Dendritic cell treated with granulocyte-macrophage colony-stimulating factor and Interleukin-4, amounts not matched to agents 40 ng/mL and 50 ng/mL, for 4 days (primary cell): ENCODE results near the gene C9.

Experiments used
- H3K27ac Mint-ChIP-seq: one replicate; pipeline ENCODE4 v1.8.0; 2022; ENCODE audit warnings: mild to moderate bottlenecking, mixed read lengths
- H3K27me3 Mint-ChIP-seq: one replicate; pipeline ENCODE4 v1.8.0; 2022; ENCODE audit warnings: mild to moderate bottlenecking, mixed read lengths
- H3K36me3 Mint-ChIP-seq: one replicate; pipeline ENCODE4 v1.8.0; 2022; ENCODE audit warnings: low read depth, mixed read lengths
- H3K4me1 Mint-ChIP-seq: one replicate; pipeline ENCODE4 v1.8.0; 2022; ENCODE audit warnings: low read depth, mixed read lengths
- H3K4me3 Mint-ChIP-seq: one replicate; pipeline ENCODE4 v1.8.0; 2022; ENCODE audit warnings: mild to moderate bottlenecking, moderate library complexity, mixed read lengths
- H3K9me3 Mint-ChIP-seq: one replicate; pipeline ENCODE4 v1.8.0; 2022; ENCODE audit warnings: mixed read lengths
- intact Hi-C: fragments of 100-400 bp; cut with micrococcal nuclease; formaldehyde crosslinking; loops from one replicate; pipeline ENCODE4 v1.15.0; 2022

C9 gene

GRCh38 chr5:39394946-39395345 is 30.7 kb upstream of the C9 start:
- H3K27me3 Mint-ChIP-seq = no peaks in the 10 kb centered on the region
- H3K9me3 Mint-ChIP-seq = no peaks in the 10 kb centered on the region
- H3K27ac Mint-ChIP-seq = peak overlapping the region; percentile 37
- peaks cover 47% of the 10 kb centered on the region for H3K4me1 Mint-ChIP-seq
- intact Hi-C loops = loop anchor here (2.0 kb wide), 1 partner anchor 16 kb away; no protein-coding TSS in a partner anchor
- peaks cover 76% of the 10 kb centered on the region for H3K36me3 Mint-ChIP-seq
- H3K4me3 Mint-ChIP-seq = no peak overlapping the region

GRCh38 chr5:39390945-39391344 is 26.6 kb upstream of the C9 start:
- H3K4me3 Mint-ChIP-seq = no peak overlapping the region
- no peaks in the 10 kb centered on the region for H3K27me3 Mint-ChIP-seq
- peaks cover 90% of the 10 kb centered on the region for H3K36me3 Mint-ChIP-seq
- H3K9me3 Mint-ChIP-seq = no peaks in the 10 kb centered on the region
- H3K4me1 Mint-ChIP-seq = peaks cover 12% of the 10 kb centered on the region
- H3K27ac Mint-ChIP-seq = no peak overlapping the region
- intact Hi-C loops = no loop called here

DNA sequence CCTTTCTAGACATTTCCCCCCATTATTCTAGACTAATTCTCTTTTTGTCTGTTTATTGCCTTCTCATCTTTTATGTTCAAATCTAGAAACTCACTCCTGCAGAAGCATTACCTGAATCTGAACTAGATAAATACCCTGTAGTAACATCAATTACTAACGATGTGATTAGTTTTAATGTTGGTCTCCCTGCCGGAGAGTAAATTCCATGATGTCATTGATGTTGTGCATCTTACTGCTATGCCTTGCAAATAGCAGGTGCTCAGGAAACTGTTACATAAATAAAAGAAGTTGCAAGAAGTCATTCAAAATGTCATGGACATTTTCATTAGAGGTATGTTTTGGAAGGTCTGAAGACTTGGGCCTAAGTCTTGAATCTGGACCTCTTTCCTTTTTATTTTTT is 23.0 kb upstream of the C9 start:
- no peaks in the 10 kb centered on the region for H3K9me3 Mint-ChIP-seq
- intact Hi-C loops = loop anchor here (5.0 kb wide), 1 partner anchor 35 kb away; the partner anchor contains the start of gene DAB2
- H3K27me3 Mint-ChIP-seq = no peaks in the 10 kb centered on the region
- no peak overlapping the region for H3K4me3 Mint-ChIP-seq
- no peaks in the 10 kb centered on the region for H3K4me1 Mint-ChIP-seq
- H3K36me3 Mint-ChIP-seq = peaks cover 100% of the 10 kb centered on the region
- no peak overlapping the region for H3K27ac Mint-ChIP-seq

GRCh38 chr5:39384271-39384670 is 20.0 kb upstream of the C9 start:
- Mint-ChIP-seq H3K4me3 (no peak overlapping the region), H3K4me1 (no peaks in the 10 kb centered on the region), H3K27ac (no peak overlapping the region), H3K27me3 (no peaks in the 10 kb centered on the region), H3K9me3 (no peaks in the 10 kb centered on the region), H3K36me3 (peaks cover 98% of the 10 kb centered on the region)
- intact Hi-C loops = no loop called here

DNA sequence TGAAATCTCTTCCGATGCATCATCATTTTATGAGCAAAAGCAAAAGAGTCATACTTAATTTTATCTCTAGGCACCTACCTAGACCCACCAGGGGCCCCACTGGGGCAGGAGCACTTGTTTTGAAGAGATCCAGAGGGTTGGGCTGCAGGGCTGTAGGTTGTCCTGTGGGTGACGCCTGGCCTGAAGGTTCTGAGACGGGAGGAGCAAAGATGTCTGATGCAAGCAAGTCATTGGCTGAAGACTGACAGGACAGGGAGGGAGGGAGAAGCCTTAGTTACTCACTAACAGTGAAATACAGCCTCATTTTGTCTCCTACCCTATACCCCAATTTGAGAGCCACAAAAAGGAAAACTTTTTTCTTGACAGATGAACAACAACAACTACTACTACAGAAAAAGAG is 17.1 kb upstream of the C9 start:
- peaks cover 98% of the 10 kb centered on the region for H3K36me3 Mint-ChIP-seq
- no peaks in the 10 kb centered on the region for H3K9me3 Mint-ChIP-seq
- no peaks in the 10 kb centered on the region for H3K27me3 Mint-ChIP-seq
- no peaks in the 10 kb centered on the region for H3K4me1 Mint-ChIP-seq
- H3K27ac Mint-ChIP-seq = no peak overlapping the region
- H3K4me3 Mint-ChIP-seq = no peak overlapping the region
- intact Hi-C loops = no loop called here

DNA sequence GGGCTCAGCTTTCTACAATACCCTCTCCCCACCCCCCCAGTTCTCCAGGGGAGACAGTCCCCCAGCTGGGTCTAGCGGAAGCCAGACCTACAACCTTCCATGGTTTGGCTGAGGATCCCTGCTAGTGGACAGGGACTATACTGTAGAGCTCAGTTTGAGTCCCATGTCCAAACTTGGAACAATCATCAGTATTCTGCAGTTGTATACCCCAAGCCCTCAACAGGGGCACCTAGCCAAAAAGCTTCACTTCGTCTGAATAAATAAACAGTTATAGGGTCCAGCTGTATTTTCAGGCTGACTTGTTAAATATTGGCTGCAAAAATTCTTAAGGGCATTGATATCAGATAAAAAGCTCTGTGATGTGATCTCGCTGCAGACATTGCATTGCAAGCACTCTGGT is 15.4 kb upstream of the C9 start:
- Mint-ChIP-seq H3K4me1 (no peaks in the 10 kb centered on the region), H3K27me3 (no peaks in the 10 kb centered on the region), H3K4me3 (no peak overlapping the region), H3K36me3 (peaks cover 98% of the 10 kb centered on the region), H3K27ac (no peak overlapping the region), H3K9me3 (no peaks in the 10 kb centered on the region)
- intact Hi-C loops = loop anchor here (2.0 to 10.0 kb wide), 2 partner anchors 15 to 165 kb away; partner anchors contain the start of gene FYB1

DNA sequence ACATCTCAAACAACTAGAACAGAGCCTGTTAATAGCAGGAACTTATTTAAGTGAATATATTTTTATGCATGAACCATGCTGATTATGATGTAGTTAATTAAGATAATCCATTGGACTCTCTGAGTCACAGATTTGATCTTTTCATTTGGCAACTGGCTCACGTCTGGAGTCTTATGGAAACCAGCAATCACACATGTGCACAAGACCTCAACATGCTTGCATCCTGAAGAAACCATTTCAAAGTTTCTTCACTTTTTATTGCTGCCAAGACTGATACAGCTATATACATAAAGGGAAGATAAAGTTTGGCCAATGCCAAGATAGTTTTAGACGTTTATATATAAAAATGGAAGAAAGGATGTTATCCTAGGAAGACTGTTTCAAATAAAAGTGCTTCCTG is 13.3 kb upstream of the C9 start:
- Mint-ChIP-seq H3K4me1 (no peaks in the 10 kb centered on the region), H3K4me3 (no peak overlapping the region), H3K9me3 (no peaks in the 10 kb centered on the region), H3K27ac (no peak overlapping the region), H3K36me3 (peaks cover 98% of the 10 kb centered on the region), H3K27me3 (no peaks in the 10 kb centered on the region)
- intact Hi-C loops = loop anchor here (2.0 to 10.0 kb wide), 3 partner anchors 17 to 171 kb away; partner anchors contain the start of gene FYB1

DNA sequence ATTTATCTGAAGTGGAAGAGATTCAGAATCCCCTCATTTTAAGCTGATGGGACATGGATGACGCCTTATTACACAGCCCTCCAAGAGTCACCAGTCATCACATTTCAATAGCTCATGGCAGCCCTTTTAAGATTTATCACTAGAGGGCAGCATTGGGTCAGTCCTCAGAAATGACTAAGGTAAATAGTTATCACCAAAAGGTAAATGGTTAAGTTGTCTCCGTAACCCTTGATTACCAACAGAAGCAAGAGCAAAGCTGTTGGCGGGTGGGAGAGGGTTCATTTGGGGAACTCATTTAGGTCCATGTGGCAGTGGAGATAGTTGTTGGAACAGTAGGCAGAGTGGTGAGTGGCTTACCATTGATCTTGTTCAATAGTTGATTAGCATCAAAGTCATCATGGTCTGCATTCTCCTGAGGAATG is 12.0 kb upstream of the C9 start:
- H3K9me3 Mint-ChIP-seq = no peaks in the 10 kb centered on the region
- peaks cover 98% of the 10 kb centered on the region for H3K36me3 Mint-ChIP-seq
- H3K4me3 Mint-ChIP-seq = no peak overlapping the region
- no peaks in the 10 kb centered on the region for H3K4me1 Mint-ChIP-seq
- no peak overlapping the region for H3K27ac Mint-ChIP-seq
- H3K27me3 Mint-ChIP-seq = no peaks in the 10 kb centered on the region
- intact Hi-C loops = loop anchor here (1.0 to 10.0 kb wide), 3 partner anchors 162 to 194 kb away; partner anchors contain the start of gene FYB1

- no peaks in the 10 kb centered on the region for H3K4me1 Mint-ChIP-seq
- H3K4me3 Mint-ChIP-seq = no peak overlapping the region
- no peaks in the 10 kb centered on the region for H3K9me3 Mint-ChIP-seq
- no peak overlapping the region for H3K27ac Mint-ChIP-seq
- intact Hi-C loops = loop anchor here (10.0 kb wide), 1 partner anchor 159 kb away; the partner anchor contains the start of gene FYB1
- no peaks in the 10 kb centered on the region for H3K27me3 Mint-ChIP-seq
- H3K36me3 Mint-ChIP-seq = peaks cover 85% of the 10 kb centered on the region
Measured at GRCh38 chr5:39373791-39374190, 9.5 kb upstream of the C9 start.

DNA sequence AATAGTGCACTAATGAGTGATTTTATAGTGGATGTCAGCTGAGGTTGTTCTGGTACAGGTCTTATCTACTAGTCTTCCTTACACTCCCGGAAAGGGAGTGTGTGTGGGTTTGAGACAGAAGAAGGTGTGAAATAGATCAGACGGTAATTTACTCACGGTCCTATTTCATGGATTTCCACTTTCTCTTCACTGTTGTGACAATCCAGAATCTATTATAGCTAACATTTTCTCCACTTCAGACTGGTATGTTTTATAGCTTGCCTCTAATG is 7.0 kb upstream of the C9 start:
- Mint-ChIP-seq H3K27ac (no peak overlapping the region), H3K36me3 (peaks cover 60% of the 10 kb centered on the region), H3K4me1 (no peaks in the 10 kb centered on the region), H3K27me3 (no peaks in the 10 kb centered on the region), H3K9me3 (no peaks in the 10 kb centered on the region), H3K4me3 (no peak overlapping the region)
- intact Hi-C loops = loop anchor here (10.0 kb wide), 1 partner anchor 156 kb away; the partner anchor contains the start of gene FYB1

DNA sequence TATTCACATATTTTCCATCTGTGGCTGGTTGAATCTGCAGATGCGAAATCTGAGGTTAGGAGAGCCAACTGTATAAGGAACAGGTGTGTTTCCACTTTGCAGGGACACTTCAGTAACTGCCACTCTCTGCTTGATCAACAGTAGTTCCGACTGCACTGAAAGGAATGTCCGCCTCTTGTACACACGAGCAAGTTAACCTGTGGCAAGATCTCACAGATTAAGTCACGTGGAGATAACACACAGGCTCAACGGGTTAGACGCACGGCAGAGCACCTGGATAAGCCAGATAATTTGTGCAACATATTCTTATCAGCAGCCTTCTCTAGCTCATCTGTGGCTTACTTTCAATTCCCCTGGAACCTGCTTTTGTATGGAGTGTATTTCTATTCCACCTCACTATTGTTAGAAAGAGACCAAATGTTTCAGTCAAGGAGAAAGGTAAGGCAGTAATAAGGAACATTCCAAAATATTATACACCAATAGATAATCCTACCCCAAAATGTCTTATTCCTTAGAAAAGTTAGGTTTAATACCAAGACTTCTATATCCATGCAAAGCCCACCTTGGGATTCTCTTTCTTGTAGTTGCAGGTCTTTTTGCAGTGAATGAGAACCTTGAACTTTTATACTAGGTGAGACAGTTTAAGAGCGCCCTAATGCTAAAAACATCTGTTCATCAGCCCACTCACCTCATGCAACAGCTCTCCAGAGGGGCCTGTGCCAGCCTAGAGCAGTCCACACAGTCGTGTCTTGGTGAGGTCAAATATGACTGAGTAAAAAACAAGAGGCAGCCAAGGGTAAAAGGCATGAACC is 6.5 kb upstream of the C9 start:
- intact Hi-C loops = loop anchor here (10.0 kb wide), 1 partner anchor 156 kb away; the partner anchor contains the start of gene FYB1
- no peaks in the 10 kb centered on the region for H3K27me3 Mint-ChIP-seq

DNA sequence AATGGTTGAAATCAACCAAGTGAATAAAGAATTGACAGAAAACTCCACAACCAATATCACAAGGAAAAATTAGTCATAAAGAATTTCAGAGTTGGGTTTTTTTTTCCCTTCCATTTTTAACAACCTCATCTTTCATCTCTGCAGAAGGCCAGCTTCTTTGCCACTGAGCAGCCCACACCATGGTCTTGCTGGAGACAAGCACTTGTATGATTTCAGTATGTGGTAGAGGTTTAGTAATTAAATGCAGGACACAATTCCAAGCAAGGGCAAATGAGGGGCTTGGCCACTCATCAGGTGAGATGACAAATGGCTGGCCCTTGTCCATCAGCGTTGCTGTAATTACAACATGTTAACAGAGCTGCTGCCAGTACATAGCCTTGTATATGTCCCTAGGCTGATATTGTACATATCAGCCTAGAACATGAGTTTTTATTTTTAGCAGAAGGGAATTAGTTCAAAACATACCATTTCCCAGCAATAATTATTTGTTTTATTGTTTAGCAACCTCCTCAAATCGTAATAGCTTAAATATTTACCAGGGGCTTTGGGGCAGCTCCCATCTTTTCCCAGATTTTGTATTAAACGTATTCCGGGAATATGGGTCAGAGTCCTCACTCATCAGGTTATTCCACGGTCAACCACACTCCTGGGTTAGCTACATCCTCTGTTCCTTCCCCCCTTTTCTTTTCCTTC is 5.0 kb upstream of the C9 start:
- intact Hi-C loops = no loop called here
- no peaks in the 10 kb centered on the region for H3K27me3 Mint-ChIP-seq

More for the DNA sequence above, 6.5 kb upstream of the C9 start:
- Mint-ChIP-seq H3K4me1 (no peaks in the 10 kb centered on the region), H3K36me3 (peaks cover 55% of the 10 kb centered on the region), H3K9me3 (no peaks in the 10 kb centered on the region), H3K27ac (no peak overlapping the region), H3K4me3 (no peak overlapping the region)

GRCh38 chr5:39368116-39368515 is 3.8 kb upstream of the C9 start:
- no peaks in the 10 kb centered on the region for H3K4me1 Mint-ChIP-seq
- H3K4me3 Mint-ChIP-seq = no peak overlapping the region
- intact Hi-C loops = no loop called here
- no peaks in the 10 kb centered on the region for H3K27me3 Mint-ChIP-seq
- H3K27ac Mint-ChIP-seq = no peak overlapping the region
- peaks cover 28% of the 10 kb centered on the region for H3K36me3 Mint-ChIP-seq
- H3K9me3 Mint-ChIP-seq = no peaks in the 10 kb centered on the region

More for the DNA sequence above, 5.0 kb upstream of the C9 start:
- Mint-ChIP-seq H3K9me3 (no peaks in the 10 kb centered on the region), H3K4me1 (no peaks in the 10 kb centered on the region), H3K4me3 (no peak overlapping the region), H3K36me3 (peaks cover 40% of the 10 kb centered on the region), H3K27ac (no peak overlapping the region)

GRCh38 chr5:39367711-39368110 is 3.4 kb upstream of the C9 start:
- no peak overlapping the region for H3K27ac Mint-ChIP-seq
- H3K4me3 Mint-ChIP-seq = no peak overlapping the region
- no peaks in the 10 kb centered on the region for H3K27me3 Mint-ChIP-seq
- H3K36me3 Mint-ChIP-seq = peaks cover 24% of the 10 kb centered on the region
- H3K9me3 Mint-ChIP-seq = no peaks in the 10 kb centered on the region
- intact Hi-C loops = no loop called here
- no peaks in the 10 kb centered on the region for H3K4me1 Mint-ChIP-seq
